ENCODE measurements around the gene ZFP91. TPM values are rescaled to one million over a fixed set of nuclear protein-coding genes. Genes with fewer than 3 reads are reported as not detected.

The ZFP91 gene
- total and polyA plus RNA-seq, 2 donors (not counting 3 experiments of a cell fraction or from before 2014, with no cell fraction given): 20.2 to 52.0 TPM

GRCh38 chr11:58640386-58641023 lies 61.6 kb downstream of the ZFP91 start:
- H3K36me3 ChIP-seq (ENCODE audit: control insufficient read depth in 2 of 2, extremely low read depth in 1 of 2, insufficient read depth in 2 of 2, low read length in 2 of 2): no peaks in the 10 kb centered on the region
- H3K27me3 ChIP-seq (ENCODE audit: control insufficient read depth in 2 of 2, insufficient read depth in 2 of 2, low read length in 2 of 2): peaks cover 4 to 18% of the 10 kb centered on the region in 2 experiments
- H3K27ac ChIP-seq (ENCODE audit: insufficient read depth, low read depth, low read length): no peak overlapping the region
- H2AFZ ChIP-seq (ENCODE audit: low read depth, low read length): no peak overlapping the region
- no TSS peak for BruUV-seq (replicated peaks)
- POLR2A ChIA-PET: no interaction called here
- H3K9me1 ChIP-seq (replicated peaks; ENCODE audit: control insufficient read depth, extremely low read depth, insufficient read depth, low read length): no peaks in the 10 kb centered on the region
- H3K4me1 ChIP-seq (ENCODE audit: control insufficient read depth, extremely low read depth, insufficient read depth, low read length): no peaks in the 10 kb centered on the region
- no peaks in the 10 kb centered on the region for H3K9me3 ChIP-seq (replicated peaks; ENCODE audit: control insufficient read depth, insufficient read depth, low read length)
- TF ChIP-seq FOS (IDR thresholded peaks at IDR 0.05; ENCODE audit: borderline replicate concordance, insufficient read depth, low read length) (no peak), CTCF (IDR thresholded peaks at IDR 0.05; ENCODE audit: extremely low read depth in 1 of 2, insufficient read depth in 1 of 2, low read depth in 1 of 2, low read length in 2 of 2) (no peak), POLR2AphosphoS5 (IDR thresholded peaks at IDR 0.05; ENCODE audit: insufficient read depth, low read depth, low read length) (no peak), GATA2 (IDR thresholded peaks at IDR 0.05; ENCODE audit: insufficient read depth, insufficient read length, low read depth, low read length) (no peak), MYC (IDR thresholded peaks at IDR 0.05; ENCODE audit: low read depth, low read length) (no peak), MAX (IDR thresholded peaks at IDR 0.05; ENCODE audit: insufficient read depth, insufficient read length) (no peak), EZH2 (IDR thresholded peaks at IDR 0.05; ENCODE audit: borderline replicate concordance, low read depth, low read length, severe bottlenecking) (no peak), JUN (IDR thresholded peaks at IDR 0.05; ENCODE audit: borderline replicate concordance, insufficient read depth, insufficient read length, low read depth) (no peak), POLR2A (IDR thresholded peaks at IDR 0.05; ENCODE audit: low read depth, low read length) (no peak)
- no peak overlapping the region for H3K4me2 ChIP-seq (ENCODE audit: insufficient read depth, low read length)
- H3K9ac ChIP-seq (replicated peaks; ENCODE audit: extremely low read depth, insufficient read depth, low read length): no peak overlapping the region
- CTCF ChIA-PET: interaction anchor here (1.2 to 2.5 kb wide), 3 partner anchors 11 to 495 kb away, joined by 3 to 7 read pairs (median 3); no protein-coding TSS in a partner anchor
- no peak for DNase-seq (ENCODE audit: low read depth, low spot score)
- no peaks in the 10 kb centered on the region for H4K20me1 ChIP-seq (replicated peaks; ENCODE audit: control insufficient read depth, extremely low read depth, insufficient read depth, low read length)
- FAIRE-seq: no peak
- dilution Hi-C loops (cut with MboI; ENCODE audit: extremely low pct_ligation_motif_present, low sequenced_read_pairs) (no loop called here), intact Hi-C loops (cut with micrococcal nuclease) (no loop called here)
- no peak overlapping the region for H3K4me3 ChIP-seq (replicated peaks in 1 of 3; ENCODE audit: insufficient read depth in 1 of 3, low read depth in 1 of 3, low read length in 3 of 3)
- H3K79me2 ChIP-seq (ENCODE audit: control insufficient read depth, insufficient read depth, low read length): no peaks in the 10 kb centered on the region

Measured in endothelial cell of umbilical vein (primary cell).